Measurements from ENCODE around the gene PDIA2.
"Not testable (repeated sequence)": the region's sequence is repeated elsewhere in the genome, so short reads cannot be mapped to it uniquely, and the experiment has no call there.

PDIA2 gene, protein sequence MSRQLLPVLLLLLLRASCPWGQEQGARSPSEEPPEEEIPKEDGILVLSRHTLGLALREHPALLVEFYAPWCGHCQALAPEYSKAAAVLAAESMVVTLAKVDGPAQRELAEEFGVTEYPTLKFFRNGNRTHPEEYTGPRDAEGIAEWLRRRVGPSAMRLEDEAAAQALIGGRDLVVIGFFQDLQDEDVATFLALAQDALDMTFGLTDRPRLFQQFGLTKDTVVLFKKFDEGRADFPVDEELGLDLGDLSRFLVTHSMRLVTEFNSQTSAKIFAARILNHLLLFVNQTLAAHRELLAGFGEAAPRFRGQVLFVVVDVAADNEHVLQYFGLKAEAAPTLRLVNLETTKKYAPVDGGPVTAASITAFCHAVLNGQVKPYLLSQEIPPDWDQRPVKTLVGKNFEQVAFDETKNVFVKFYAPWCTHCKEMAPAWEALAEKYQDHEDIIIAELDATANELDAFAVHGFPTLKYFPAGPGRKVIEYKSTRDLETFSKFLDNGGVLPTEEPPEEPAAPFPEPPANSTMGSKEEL

DNA sequence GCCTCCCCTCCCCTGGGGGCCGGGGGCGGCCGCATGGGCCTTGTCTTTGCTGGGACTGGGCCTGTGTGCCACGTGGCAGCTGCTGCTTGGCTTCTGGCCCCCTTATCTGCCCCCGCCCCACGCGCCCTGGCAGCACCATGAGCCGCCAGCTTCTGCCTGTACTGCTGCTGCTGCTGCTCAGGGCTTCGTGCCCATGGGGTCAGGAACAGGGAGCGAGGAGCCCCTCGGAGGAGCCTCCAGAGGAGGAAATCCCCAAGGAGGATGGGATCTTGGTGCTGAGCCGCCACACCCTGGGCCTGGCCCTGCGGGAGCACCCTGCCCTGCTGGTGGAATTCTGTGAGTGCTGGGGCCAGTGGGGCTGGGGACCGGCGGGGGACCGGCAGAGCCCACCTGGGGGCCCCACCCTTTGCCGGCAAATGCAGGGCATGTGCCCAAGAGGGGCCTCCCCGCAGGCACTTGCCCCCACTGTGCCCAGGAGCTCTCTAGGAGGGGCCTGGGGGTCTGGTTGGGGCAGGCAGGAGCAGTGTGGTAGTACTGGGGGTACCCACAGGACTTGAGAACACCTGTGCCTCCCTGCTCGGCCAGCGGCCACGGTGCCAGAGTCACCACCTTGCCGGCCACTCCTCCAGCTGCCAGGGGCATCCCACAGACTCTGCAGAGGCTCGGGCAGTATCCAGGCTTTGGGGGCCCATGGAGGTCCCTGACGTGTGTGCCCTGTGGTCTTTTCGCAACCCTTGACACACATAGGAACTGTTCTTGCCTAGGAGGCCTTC, at the start of gene PDIA2:
TSS of gene PDIA2 (plus strand) at position 132 of the 773 bp plus-strand sequence. CDS start at position 138, 6 bp downstream.
- no peak for DNase-seq

DNA sequence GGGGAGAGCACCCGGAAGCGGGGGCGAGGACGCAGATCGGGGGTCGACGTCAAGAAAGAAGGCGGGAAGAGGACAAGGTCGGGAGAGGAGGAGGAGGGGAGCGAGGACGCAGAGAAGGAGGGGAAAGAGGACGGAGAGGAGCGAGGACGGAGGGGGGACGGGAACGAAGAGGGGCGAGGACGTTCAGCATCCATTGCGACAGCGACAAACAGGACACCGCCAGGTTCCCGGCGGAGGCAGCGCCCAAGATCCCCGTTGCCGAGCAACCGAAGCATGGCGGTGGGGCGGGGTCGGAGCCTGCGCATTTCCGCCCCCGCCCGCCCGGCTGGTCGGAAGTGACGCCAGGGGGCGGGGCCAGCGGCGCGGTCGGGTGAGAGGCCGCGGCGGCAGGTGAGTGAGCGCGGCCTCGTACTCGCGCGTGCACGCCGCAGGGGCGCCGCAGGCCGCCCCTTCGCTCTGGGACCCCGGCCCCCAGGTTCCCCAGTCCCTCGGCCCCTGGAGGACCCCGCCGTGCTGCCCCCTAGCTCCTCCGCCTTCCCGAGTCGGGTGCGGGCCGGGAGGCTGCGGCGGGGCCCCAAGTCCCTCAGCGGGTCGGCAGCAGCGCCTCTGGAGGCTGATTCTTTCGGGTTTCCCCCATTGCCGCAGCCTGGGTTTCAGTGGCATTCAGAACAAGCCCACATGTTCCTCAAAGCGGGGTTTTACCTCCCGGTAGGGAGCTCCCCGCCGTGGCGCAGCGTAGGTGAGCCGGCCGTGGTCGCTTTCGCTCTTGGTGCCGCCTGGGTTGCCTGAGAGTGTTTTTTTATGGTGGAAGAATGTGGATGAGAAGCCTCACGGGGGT, 48.3 kb upstream of the PDIA2 start, which contains the start of gene FAM234A:
TSS of gene FAM234A (plus strand) at position 354 of the 838 bp plus-strand sequence. CDS start 19,593 bp downstream, outside the sequence.
- DNase-seq: peak; percentile 92

DNA sequence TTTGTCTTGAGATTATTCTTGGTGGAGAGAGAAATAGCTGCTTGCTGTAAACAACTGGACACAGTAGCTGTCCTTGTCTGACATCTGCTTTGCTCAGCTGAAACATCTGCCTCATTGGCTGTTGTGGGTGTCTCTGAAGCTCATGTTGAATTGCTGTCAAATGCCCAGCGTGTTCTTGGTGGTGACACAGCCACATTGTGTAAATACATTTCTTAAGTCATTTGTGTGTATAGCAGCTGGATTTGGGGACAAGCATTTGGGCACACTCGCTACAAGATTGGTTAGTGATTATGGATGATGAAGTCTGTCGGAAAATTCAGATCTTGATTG, 43.1 kb upstream of the PDIA2 start:
- no peak for DNase-seq

DNA sequence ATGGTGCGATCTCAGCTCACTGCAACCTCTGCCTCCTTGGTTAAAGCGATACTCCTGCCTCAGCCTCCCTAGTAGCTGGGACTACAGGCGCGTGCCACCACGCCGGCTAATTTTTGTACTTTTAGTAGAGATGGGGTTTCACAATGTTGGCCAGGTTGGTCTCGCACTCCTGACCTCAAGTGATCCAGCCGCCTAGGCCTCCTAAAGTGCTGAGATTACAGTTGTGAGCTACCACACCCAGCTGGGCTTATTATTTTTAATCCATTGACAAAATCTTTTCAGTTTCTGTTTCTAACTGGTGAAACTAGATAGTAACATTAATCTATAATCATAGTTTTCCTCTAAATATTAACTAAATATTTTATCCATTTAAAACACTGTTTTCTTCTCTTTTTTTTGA, 42.4 kb upstream of the PDIA2 start:
- no peak for DNase-seq

DNA sequence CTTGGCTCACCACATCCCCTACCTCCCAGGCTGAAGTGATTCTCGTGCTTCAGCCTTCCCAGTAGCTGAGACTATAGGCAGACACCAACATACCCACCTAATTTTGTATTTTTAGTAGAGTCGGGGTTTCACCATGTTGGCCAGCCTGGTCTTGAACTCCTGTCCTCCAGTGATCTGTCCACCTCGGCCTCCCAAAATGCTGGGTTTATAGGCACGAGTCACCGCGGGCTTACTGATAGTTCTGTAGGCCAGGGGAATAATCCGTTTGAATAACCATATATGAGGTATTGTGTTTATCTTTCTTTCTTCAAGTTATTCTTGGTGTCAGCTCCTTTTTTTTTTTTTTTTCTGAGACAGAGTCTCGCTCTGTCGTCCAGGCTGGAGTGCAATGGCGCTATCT, 40.7 kb upstream of the PDIA2 start:
- no peak for DNase-seq

DNA sequence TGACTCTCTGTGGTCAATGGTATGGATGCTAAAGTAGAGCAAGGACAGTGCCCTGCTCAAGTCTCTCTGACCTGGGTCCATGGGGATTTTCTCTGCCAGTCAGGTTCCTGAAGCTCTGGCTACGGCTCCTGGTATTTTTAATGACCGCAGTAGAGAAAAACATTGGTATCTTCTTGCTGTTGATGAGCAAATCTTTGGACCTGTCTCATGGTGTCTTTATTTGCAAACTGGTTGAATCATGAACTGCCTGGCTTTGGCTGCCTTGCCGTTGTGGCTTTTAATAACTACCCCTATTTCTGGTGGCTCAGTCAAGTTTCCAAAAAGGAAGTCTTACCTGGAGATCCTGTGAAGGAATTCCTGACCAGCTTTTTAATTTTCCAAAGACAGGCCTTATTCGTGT, 39.6 kb upstream of the PDIA2 start:
- DNase-seq: no peak

DNA sequence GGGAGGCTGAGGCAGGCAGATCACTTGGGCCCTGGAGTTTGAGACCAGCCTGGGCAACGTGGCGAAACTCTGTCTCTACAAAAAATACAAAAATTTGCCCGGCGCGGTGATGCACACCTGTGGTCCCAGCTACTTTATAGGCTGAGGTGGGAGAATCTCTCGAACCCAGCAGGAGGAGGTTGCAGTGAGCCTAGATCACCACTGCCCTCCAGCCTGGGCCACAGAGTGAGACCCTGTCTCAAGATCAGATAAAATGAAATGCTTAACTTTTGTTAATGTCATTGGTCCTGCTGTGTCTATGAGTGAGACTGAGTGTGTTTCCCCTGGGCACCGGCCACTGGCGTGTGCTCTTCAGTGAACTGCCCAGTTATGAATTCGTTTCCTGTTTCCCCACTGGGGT, 37.9 kb upstream of the PDIA2 start:
- DNase-seq: no peak

DNA sequence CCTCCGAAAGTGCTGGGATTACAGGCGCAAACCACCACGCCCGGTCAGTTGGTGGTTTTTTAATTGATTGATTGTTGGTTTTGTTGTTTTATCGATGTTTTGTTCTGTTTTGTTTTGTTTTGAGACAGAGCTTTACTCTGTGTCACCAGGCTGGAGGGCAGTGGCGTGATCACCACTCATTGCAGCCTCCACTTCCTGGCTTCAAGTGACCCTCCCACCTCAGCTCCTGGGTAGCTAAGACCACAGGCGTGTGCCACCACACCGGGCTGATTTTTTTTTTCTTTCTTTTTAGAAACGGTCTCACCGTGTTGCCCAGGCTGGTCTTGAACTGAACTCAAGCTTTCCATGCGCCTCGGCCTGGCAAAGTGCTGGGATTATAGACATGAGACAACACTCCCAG, 35.9 kb upstream of the PDIA2 start:
- no peak for DNase-seq

DNA sequence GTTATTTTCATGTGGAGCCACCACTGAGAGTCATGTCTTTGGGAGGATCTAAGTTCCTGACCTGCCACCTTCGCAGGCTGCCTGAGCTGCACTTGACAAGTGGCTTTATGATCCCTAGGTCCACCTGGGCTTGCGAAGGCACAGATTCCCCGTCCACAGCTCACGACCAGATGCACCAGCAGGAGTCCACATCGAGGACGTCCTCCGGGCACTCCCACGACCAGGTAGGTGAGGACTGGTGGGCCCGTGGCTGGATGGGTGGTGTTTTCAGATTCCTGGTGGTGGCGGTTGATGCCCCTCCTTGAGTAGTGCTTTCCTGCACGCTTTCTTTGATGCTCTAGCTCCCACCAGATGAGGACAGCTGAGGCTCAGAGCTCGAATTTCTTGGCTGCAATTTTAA, 33.5 kb upstream of the PDIA2 start:
- no peak for DNase-seq

DNA sequence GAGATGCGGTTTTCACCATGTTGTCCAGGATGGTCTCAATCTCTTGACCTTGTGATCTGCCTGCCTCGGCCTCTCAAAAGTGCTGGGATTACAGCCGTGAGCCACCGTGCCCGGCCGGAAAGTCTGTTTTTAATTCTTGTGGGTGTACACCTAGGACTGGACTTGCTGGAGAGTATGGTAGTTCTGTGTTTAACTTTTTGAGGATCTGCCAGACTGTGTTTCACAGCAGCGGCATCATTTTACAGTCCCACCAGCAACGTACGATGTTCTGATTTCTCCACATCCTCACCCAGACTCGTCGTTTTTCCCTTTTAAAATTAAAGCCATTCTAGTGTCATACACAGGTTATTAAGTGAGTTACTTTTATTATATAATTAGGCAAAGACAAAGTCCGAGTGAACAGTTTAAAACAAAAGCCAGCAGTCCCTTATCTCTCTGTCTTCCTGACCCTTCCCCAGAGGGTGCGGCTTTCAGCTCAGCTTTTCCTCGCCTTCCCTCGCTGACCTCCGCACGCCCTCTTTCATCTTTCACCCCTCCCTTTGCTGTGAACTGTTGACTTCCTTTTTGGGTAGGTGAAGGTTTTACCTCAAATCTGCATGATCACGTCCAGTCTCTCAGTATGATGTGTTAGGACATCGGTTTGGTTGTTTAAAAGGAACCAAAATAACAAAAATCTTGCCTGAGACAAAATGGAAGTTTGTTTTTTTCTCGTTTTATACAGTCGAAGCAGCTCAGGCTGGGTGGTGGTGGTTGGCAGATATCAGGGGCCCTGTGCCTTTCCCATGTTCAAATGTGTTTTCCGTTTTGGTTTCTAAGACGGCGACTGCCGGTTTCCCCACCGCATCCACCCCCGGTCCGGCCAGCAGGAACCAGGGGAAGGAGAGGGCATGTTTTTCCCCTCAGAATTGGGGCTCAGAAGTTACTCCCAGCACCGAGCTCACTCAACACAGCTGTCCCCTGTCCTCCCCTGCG, 30.3 kb upstream of the PDIA2 start:
- no peak for DNase-seq

DNA sequence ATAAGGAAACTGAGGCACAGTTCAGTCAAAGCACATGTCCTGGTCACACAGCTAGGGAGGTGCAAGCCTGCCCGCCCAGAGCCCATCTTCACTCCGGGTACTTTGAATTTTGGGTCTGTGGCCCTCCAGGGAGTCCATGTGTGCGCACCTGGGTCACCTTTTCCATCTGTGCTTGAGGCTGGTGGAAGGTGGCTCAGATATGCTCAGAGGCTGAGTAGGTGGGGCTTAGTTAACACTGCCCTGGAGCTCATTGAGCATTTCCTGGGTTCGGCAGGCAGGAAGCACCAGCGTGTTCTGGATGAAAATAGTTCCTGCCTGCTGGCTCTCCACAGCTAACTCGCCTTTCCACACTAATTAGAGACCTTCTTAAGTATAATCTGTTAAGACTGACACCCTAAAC, 29.1 kb upstream of the PDIA2 start:
- no peak for DNase-seq

DNA sequence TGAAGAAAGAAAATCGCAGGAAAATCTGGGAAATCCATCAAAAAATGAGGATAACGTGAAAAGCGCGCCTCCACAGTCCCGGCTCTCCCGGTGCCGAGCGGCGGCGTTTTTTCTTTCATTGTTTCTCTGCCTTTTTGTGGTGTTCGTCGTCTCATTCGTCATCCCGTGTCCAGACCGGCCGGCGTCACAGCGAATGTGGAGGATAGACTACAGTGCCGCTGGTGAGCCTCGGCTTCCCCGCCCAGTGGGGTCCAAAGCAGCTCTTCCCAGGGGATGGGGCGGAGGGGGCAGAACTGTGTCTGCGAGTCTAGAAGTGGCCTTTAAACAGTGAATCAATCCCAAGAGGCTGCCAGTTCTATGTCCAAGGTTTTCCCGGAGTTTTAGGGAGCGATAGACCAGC, 28.5 kb upstream of the PDIA2 start:
- no peak for DNase-seq

DNA sequence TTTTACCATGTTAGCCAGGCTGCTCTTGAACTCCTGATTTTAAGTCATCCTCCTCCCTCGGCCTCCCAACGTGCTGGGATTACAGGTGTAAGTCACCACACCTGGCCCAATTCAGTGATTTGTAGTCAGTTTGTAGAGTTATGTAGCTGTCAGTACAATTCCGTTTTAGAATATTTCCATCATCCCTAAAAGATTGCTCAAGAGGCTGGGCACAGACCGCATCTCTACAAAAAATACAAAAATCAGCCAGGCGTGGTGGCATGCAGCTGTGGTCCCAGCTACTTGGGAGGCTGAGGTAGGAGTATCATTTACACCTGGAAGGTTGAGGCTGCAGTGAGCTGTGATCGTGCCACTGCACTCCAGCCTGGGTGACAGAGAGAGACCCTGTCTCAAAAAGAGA, 27.8 kb upstream of the PDIA2 start:
- DNase-seq: no peak

DNA sequence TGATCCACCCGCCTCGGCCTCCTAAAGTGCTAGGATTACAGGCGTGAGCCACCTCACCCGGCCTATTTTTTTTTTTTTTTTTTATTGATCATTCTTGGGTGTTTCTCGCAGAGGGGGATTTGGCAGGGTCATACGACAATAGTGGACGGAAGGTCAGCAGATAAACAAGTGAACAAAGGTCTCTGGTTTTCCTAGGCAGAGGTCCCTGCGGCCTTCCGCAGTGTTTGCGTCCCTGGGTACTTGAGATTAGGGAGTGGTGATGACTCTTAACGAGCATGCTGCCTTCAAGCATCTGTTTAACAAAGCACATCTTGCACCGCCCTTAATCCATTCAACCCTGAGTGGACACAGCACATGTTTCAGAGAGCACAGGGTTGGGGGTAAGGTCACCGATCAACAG, 24.9 kb upstream of the PDIA2 start:
- DNase-seq: not testable (repeated sequence)

DNA sequence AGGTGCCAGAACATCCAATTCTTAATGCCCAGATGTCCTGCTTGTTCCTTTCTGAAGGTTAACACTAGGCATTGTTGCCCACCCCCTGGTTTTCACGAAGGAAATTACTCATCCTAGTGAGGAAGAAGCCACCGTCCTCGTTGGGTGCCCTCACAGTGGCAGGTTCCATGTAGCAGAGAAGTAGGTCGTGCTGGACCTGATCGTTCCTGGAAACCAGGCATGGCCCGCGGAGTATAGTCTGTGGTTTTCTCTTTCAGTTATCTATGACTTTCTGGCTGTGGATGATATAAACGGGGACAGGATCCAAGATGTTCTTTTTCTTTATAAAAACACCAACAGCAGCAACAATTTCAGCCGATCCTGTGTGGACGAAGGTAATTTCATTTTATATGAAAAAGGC, 23.7 kb upstream of the PDIA2 start:
- DNase-seq: no peak

DNA sequence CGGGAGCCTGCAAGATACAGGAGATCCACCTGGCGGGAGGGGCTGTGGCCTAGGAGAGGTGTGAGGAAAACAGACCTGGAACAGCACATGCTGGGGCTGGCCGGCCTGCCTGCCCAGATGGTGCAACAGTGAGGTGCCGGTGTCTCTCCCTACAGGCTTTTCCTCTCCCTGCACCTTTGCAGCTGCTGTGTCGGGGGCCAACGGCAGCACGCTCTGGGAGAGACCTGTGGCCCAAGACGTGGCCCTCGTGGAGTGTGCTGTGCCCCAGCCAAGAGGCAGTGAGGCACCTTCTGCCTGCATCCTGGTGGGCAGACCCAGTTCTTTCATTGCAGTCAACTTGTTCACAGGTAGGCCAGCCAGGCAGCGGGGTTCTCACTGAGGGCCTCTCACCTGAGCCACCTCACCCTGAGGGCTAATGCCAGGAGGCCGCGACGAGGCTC, 23.1 kb upstream of the PDIA2 start:
- DNase-seq: no peak

DNA sequence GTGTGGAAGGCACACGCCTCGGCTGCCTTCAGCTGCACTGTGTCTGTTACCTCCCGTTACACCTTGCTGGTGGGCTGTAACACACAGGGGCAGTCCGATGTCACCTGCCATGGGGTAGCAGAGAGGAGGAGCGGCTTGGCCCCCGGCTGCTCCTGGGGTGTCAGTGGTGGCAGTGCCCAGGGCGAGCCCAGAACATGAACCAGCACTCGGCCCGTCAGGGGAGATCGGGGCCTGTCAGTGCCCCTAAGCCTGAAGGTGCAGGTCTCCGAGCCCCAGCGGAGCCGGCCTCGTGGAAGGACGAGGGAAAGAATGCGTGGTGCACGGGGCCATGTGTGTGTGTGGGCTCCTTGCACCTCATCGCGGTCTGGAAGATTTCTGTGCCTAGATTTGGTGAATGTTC, 22.6 kb upstream of the PDIA2 start:
- no peak for DNase-seq

DNA sequence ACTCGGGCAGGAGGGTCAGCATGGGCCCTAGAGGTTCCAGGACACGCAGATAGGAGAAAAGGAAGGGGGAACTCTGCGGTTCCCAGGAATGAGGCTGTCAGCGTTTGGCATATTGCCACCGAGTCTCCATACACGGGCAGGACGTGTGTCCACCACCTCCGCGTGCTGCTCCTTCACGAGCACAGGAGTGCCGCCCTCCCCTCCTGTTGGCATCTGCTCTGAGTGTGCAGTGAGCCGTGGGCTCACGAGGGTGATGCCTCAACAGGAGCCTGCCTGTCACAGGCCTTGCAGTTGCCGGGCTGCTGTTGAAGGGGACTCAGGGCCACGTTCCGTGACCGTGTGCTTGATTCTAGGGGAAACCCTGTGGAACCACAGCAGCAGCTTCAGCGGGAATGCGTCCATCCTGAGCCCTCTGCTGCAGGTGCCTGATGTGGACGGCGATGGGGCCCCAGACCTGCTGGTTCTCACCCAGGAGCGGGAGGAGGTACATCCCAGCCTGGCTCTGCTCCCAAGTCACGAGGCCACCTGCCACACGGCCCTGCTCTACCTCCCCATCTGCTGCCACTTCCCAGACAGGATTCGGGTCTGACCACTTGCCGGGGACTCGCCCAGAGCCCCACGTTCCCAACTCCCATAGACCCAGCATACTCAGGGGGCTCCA, 21.8 kb upstream of the PDIA2 start:
- no peak for DNase-seq

DNA sequence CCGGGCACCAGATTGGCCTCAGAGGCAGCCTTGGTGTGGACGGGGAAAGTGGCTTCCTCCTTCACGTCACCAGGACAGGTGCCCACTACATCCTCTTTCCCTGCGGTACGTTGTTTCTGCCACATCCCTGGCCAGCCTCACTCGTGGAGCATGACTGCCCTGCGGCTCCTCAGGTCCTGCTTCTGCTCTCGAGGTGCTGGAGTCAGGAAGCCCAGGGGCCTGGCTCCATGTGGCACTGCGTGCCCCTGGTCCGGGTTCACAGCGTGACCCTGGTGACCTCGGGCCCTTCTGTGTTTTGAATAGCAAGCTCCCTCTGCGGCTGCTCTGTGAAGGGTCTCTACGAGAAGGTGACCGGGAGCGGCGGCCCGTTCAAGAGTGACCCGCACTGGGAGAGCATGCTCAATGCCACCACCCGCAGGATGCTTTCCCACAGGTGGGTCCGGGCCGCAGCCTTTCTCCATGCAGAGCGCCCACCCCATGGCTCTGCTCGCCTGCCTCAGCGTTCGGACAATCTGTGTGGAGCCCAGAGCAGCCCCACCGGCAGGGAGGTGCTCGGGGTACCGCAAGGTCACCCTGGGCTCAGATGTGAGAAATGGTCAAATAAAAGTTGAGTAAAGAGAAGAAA, 20.7 kb upstream of the PDIA2 start:
- no peak for DNase-seq

DNA sequence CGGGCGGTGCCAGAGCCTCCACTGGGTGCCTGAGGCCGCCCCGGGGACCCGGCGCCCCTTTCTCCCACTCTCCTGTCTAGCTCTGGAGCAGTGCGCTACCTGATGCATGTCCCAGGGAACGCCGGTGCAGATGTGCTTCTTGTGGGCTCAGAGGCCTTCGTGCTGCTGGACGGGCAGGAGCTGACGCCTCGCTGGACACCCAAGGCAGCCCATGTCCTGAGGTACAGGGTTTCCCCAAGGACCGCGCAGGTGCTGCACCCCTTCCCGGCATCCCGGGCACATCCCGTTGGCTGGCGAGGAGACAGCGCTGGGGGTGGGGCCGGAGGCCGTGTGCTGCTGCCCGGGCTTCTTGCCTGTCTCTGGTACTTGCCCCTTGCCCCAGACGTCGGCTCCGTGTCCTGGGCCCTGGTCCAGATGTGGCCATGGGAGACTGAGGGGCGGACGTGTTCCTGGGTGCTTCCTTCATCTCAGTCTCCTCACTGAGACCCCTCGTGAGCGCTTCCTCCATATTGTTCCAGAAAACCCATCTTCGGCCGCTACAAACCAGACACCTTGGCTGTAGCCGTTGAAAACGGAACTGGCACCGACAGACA, 19.7 kb upstream of the PDIA2 start:
- no peak for DNase-seq
